ENCODE results near the gene VGLL4.

VGLL4 gene

DNA sequence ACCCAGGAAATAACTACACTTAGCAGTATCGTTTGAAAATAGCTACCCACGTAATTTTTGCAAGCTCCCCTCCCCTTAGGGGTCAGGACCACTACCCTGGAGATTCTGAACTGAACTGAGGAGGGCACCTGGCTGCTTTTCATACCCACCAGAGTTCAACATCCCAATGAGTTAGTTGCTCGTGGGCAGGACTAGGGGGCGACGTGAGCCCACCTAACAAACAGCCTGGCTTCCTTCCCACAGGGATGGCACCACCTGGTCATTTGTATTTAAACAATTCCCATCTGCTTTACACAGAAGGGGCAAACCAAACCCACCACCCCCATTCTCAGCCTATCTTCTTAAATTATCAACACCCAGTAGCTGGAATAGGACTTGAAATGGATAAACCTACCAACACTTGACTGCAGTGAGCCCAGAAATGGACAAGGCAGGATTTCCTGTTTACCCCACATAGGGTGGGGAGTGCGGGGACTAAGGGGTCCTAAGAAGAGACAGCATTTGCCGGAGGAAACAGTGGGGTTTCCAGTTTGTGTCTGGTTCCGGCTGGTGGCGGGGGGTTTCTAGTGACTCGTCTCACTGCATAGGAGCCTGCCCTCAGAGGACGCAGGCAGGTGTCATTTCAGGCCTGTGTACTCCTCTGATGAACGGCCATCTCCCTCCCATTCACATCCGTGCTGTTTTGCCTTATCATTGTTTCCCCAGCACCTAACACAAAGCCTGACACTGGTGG, 11.6 kb upstream of the VGLL4 start:
- Histone ChIP-seq H3K9ac (no peak overlapping the region), H2AFZ (ENCODE audit: low read depth) (no peak overlapping the region), H3K4me3 (IDR thresholded peaks at IDR 0.05; ENCODE audit: insufficient read depth, low read depth, low read length) (no peak overlapping the region), H3K27me3 (ENCODE audit: insufficient read depth, low read depth) (no peaks in the 10 kb centered on the region), H4K20me1 (ENCODE audit: insufficient read depth) (no peaks in the 10 kb centered on the region), H3K36me3 (ENCODE audit: insufficient read depth) (no peaks in the 10 kb centered on the region), H3K4me2 (no peak overlapping the region), H3K79me2 (ENCODE audit: insufficient read depth, low read depth) (no peaks in the 10 kb centered on the region), H3K4me1 (ENCODE audit: low read depth, poor library complexity, severe bottlenecking) (no peaks in the 10 kb centered on the region), H3K27ac (no peak overlapping the region)
- TF ChIP-seq CTCF (conservative IDR thresholded peaks at IDR 0.05; ENCODE audit: low read depth, low read length): 0 out of 2 replicates have a peak, but pooled peaks have one; percentile 31

DNA sequence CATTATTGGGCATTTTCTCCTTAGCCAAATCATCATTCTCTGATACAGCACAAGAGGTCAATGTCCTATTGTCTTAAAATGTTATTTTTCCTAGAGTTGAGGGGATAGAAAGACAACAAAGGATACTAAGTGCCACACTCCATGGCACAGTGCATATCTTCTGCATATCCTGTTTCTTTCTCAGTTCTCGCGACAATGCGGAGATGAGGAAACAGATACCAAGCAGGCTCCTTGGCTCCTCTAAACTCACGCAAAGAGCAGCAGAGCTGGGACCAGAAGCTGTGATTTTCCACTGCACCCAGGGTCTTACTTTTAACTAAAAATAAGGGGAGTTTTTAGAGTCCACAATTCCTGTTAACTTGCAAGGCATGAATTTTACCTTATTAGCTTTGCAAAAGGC, 10.5 kb upstream of the VGLL4 start:
- Histone ChIP-seq H3K9ac (no peak overlapping the region), H3K4me2 (no peak overlapping the region), H3K27me3 (ENCODE audit: insufficient read depth, low read depth) (no peaks in the 10 kb centered on the region), H3K4me1 (ENCODE audit: low read depth, poor library complexity, severe bottlenecking) (no peaks in the 10 kb centered on the region), H3K79me2 (ENCODE audit: insufficient read depth, low read depth) (no peaks in the 10 kb centered on the region), H4K20me1 (ENCODE audit: insufficient read depth) (no peaks in the 10 kb centered on the region), H3K27ac (no peak overlapping the region), H3K36me3 (ENCODE audit: insufficient read depth) (no peaks in the 10 kb centered on the region), H3K4me3 (IDR thresholded peaks at IDR 0.05; ENCODE audit: insufficient read depth, low read depth, low read length) (no peak overlapping the region), H2AFZ (ENCODE audit: low read depth) (no peak overlapping the region)
- TF ChIP-seq CTCF (conservative IDR thresholded peaks at IDR 0.05; ENCODE audit: low read depth, low read length): no peak

DNA sequence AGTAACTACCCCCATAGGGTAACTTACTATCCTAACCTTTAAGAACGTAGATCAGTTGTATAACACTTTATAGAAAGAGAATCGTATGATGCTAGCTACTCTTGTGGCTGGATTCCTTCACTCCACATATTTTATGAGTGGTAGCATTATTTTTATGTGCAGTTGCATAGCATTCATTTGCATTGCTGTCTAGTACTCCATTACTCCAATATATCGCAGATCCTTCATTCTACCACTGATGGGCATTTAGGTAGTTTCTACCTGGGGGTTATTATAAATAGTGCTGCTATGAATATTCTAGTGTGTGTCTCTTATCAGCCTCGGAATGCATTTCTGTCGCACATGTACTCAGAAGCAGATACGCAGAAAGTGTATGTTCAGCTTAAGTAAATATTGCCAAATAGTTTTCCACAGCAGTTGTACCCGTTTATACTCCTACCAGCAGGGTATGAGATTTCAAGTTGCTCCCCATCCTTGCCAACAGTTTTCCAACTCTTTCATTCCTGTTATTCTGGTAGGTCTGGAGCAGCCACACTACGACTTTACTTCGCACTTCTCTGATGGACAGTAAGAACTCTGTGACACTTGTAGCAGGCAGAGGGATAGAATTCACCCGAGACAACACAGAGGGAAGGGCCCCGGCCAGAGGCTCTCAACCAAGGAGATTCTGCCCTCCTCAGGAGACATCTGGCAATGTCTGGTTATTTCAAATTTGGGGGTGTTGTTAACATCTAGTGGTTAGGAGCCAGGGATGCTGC, 9.8 kb upstream of the VGLL4 start:
- Histone ChIP-seq H3K27me3 (ENCODE audit: insufficient read depth, low read depth) (no peaks in the 10 kb centered on the region), H3K36me3 (ENCODE audit: insufficient read depth) (no peaks in the 10 kb centered on the region), H3K4me1 (ENCODE audit: low read depth, poor library complexity, severe bottlenecking) (no peaks in the 10 kb centered on the region), H3K79me2 (ENCODE audit: insufficient read depth, low read depth) (no peaks in the 10 kb centered on the region), H3K4me3 (IDR thresholded peaks at IDR 0.05; ENCODE audit: insufficient read depth, low read depth, low read length) (no peak overlapping the region), H3K4me2 (no peak overlapping the region), H3K9ac (no peak overlapping the region), H2AFZ (ENCODE audit: low read depth) (no peak overlapping the region), H4K20me1 (ENCODE audit: insufficient read depth) (no peaks in the 10 kb centered on the region), H3K27ac (no peak overlapping the region)
- TF ChIP-seq CTCF (conservative IDR thresholded peaks at IDR 0.05; ENCODE audit: low read depth, low read length): no peak

GRCh38 chr3:11651900-11652299, 8.2 kb upstream of the VGLL4 start:
- H3K4me3 ChIP-seq (IDR thresholded peaks at IDR 0.05; ENCODE audit: insufficient read depth, low read depth, low read length): no peak overlapping the region
- no peaks in the 10 kb centered on the region for H3K27me3 ChIP-seq (ENCODE audit: insufficient read depth, low read depth)
- no peak overlapping the region for H2AFZ ChIP-seq (ENCODE audit: low read depth)
- no peaks in the 10 kb centered on the region for H3K36me3 ChIP-seq (ENCODE audit: insufficient read depth)
- H3K79me2 ChIP-seq (ENCODE audit: insufficient read depth, low read depth): no peaks in the 10 kb centered on the region
- H3K4me1 ChIP-seq (ENCODE audit: low read depth, poor library complexity, severe bottlenecking): no peaks in the 10 kb centered on the region
- H4K20me1 ChIP-seq (ENCODE audit: insufficient read depth): no peaks in the 10 kb centered on the region
- TF ChIP-seq CTCF (conservative IDR thresholded peaks at IDR 0.05; ENCODE audit: low read depth, low read length): no peak; the same call in 1 of the 2 replicates
- no peak overlapping the region for H3K27ac ChIP-seq
- H3K4me2 ChIP-seq: no peak overlapping the region
- no peak overlapping the region for H3K9ac ChIP-seq

All from KMS-11 (cell line).